OCI-LY7 (cell line): ENCODE results near the gene COX14.

ENCODE experiments used
- EZH2phosphoT487 ChIP-seq: fragments of 200-600 bp; sonication (generic); IDR thresholded peaks from 2 replicates; pipeline ENCODE4 v1.6.1; 2018; ENCODE audit warnings: low read depth, borderline replicate concordance, mild to moderate bottlenecking, mixed run types, antibody characterized with exemption, low read length, moderate library complexity, mixed read lengths
- TF ChIP-seq, protein P1 (sequence below): fragments of 200-600 bp; sonication (generic); conservative IDR thresholded peaks from 2 replicates; pipeline ENCODE4 v1.5.1; 2014; ENCODE audit warnings: mild to moderate bottlenecking, antibody characterized with exemption, low read length, moderate library complexity, mixed read lengths

DNA sequence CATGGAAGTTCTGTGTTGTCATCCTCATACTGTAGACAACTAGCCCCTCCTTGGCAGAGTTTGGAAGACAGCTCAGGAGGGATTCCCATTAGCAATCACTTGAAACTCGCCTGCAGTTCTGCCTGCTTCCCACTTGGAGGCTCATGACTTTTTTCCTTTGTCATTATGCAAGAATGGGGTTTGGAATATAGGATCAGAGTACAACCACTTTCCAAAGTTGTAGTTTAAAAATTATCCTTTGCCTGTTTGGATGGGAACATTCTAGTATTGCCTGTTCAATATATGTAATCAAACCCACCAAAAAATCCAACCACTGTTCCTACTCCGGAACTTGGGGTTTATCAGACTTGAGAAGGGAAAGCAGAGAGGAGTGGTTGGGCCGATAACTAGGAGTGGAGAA, 10.4 kb upstream of the COX14 start:
- TF ChIP-seq, protein P1, sequence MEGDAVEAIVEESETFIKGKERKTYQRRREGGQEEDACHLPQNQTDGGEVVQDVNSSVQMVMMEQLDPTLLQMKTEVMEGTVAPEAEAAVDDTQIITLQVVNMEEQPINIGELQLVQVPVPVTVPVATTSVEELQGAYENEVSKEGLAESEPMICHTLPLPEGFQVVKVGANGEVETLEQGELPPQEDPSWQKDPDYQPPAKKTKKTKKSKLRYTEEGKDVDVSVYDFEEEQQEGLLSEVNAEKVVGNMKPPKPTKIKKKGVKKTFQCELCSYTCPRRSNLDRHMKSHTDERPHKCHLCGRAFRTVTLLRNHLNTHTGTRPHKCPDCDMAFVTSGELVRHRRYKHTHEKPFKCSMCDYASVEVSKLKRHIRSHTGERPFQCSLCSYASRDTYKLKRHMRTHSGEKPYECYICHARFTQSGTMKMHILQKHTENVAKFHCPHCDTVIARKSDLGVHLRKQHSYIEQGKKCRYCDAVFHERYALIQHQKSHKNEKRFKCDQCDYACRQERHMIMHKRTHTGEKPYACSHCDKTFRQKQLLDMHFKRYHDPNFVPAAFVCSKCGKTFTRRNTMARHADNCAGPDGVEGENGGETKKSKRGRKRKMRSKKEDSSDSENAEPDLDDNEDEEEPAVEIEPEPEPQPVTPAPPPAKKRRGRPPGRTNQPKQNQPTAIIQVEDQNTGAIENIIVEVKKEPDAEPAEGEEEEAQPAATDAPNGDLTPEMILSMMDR = peak; percentile 51
- TF ChIP-seq EZH2phosphoT487 = no peak
